Pancreas (tissue), 10 donors: ENCODE results near the gene GPR3. TPM values are rescaled to one million over a fixed set of nuclear protein-coding genes. Genes with fewer than 3 reads are reported as not detected.
A peak's percentile ranks its signal among the peaks of the same experiment; 100 is the strongest.

Experiments
- ATAC-seq, 4 donors: fragments of 200-7000 bp; cut with Tn5 transposase; one replicate each; pipeline versions ENCODE4 v1.8.0 to v1.9.1; 2020; ENCODE audit warnings: mild to moderate bottlenecking in 4 of 4, moderate library complexity in 4 of 4
- DNase-seq, 6 donors: peaks; one replicate each; pipeline ENCODE4 v3.0.0-alpha.2; 2020
- FAIRE-seq: peaks from 2 replicates; lab custom pipeline; 2012; peaks lifted over from hg19 to GRCh38; lab: Jason Lieb, UNC
- H3K27ac ChIP-seq, 4 donors: fragments of 200-600 bp; sonication (generic); 1 replicate in 3 of 4; 2 replicates in 1 of 4; pipeline versions ENCODE4 v1.5.0 to v1.8.0; 2020
- H3K27me3 ChIP-seq, 4 donors: fragments of 200-600 bp; one replicate each; pipeline ENCODE4 v1.8.0; 2021
- H3K36me3 ChIP-seq, 3 donors: fragments of 200-600 bp; sonication (generic) in 1 of 3; one replicate each; pipeline versions ENCODE4 v1.5.0 to v1.8.0; 2020 to 2021
- H3K4me1 ChIP-seq, 3 donors: fragments of 200-600 bp; one replicate each; pipeline ENCODE4 v1.8.0; 2021
- H3K4me3 ChIP-seq, 4 donors: fragments of 200-600 bp; sonication (generic) in 2 of 4; one replicate each; pipeline versions ENCODE4 v1.5.0 to v1.8.0; 2020 to 2021
- H3K9me3 ChIP-seq, 4 donors: fragments of 200-600 bp; one replicate each; pipeline ENCODE4 v1.8.0; 2021
- WGBS, 2 donors: extraction: QIAGEN DNeasy Blood & Tissue Kit; methylation state at CpG; one replicate each; pipeline ENCODE4 v1.1.7; 2013; 5-methylcytosine and 5-hydroxymethylcytosine counted together
- intact Hi-C, 3 donors: fragments of 100-400 bp; cut with DNase I; formaldehyde crosslinking; loops; one replicate each; pipeline versions ENCODE4 v1.11.1 to v1.14.2; 2022
- polyA plus RNA-seq, 2 donors: library from polyadenylated mRNA; stranded (reverse); fragments of 200-250 nt; gene quantifications; one replicate each; pipeline ENCODE4 v1.2.3, GENCODE V29; 2013
- total RNA-seq, 6 donors: library from RNA; stranded (reverse); fragmentation: NEBNext Ultra II Directional in 4 of 6; extraction: Animal tissue kit (Norgen Biotek cat#: 25700) in 4 of 6; gene quantifications; one replicate each; pipeline versions ENCODE4 v1.2.1 to v1.2.4, GENCODE V29; 2021 to 2023
- TF ChIP-seq, protein P1 (sequence below), 4 donors: fragments of 200-600 bp; sonication (generic) in 3 of 4; IDR thresholded peaks; one replicate each; pipeline versions ENCODE4 v1.5.0 to v1.8.0; 2021; ENCODE audit warnings: antibody characterized with exemption in 4 of 4
- donor health status: healthy with polysubstance abuse.
- donor health status: DM: no; HTN: no; CAD: no; lungs with moderate emphysema.
- donor health status: DM: no; HTN: no; CAD: no.
- donor health status: control.
- donor health status: control.
- donor health status: Bipolar disorder and iron deficiency.
- donor health status: DM: yes; HTN: yes; CAD: no.
- donor health status: DM: no; HTN: no; CAD: no.
- donor health status: DM: no; HTN: no; CAD: no.
- donor health status: DM: yes; HTN: yes; CAD: no.

GPR3 gene
- total and polyA plus RNA-seq, 8 donors = 0.09 to 0.52 (median 0.28) TPM; not detected in 3

DNA sequence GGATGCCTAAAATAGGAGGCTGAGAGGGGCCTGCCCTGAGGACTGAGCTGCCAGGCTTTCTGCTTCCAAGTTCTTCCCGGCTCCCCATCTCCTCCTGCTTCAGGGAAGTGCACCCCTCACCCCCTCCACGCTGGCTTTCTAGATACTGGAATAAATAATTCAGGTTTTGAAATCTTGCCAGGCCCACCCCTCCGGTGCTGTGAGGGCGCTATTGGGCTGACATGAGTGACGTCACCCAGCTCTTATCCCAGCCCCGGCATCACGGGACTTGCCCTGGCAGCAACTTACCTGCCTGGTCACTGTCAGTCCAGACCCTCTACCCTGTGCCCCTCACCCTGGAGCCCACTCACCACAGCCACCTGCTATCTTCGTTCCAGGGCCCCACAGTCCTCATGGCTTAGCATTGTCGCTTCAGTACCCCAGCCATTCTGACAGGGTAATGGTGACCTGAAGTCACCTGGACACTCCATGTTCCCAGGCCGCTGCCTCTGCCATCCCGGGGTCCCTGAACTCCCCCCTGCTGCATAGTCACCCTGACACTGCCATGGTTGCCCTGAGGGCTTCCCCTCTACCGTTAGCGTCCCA is 819 bp upstream of the GPR3 start:
- FAIRE-seq (no peak), DNase-seq (peak in 5 of 6 donors; percentile 39 to 78 (median 51)), ATAC-seq (peak; percentile 20 to 54 (median 42))
- peak overlapping the region in 1 of 4 donors; percentile 8 for H3K27ac ChIP-seq
- TF ChIP-seq, protein P1, sequence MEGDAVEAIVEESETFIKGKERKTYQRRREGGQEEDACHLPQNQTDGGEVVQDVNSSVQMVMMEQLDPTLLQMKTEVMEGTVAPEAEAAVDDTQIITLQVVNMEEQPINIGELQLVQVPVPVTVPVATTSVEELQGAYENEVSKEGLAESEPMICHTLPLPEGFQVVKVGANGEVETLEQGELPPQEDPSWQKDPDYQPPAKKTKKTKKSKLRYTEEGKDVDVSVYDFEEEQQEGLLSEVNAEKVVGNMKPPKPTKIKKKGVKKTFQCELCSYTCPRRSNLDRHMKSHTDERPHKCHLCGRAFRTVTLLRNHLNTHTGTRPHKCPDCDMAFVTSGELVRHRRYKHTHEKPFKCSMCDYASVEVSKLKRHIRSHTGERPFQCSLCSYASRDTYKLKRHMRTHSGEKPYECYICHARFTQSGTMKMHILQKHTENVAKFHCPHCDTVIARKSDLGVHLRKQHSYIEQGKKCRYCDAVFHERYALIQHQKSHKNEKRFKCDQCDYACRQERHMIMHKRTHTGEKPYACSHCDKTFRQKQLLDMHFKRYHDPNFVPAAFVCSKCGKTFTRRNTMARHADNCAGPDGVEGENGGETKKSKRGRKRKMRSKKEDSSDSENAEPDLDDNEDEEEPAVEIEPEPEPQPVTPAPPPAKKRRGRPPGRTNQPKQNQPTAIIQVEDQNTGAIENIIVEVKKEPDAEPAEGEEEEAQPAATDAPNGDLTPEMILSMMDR (IDR thresholded peaks at IDR 0.05) = no peak
- no peaks in the 10 kb centered on the region for H3K27me3 ChIP-seq
- intact Hi-C loops = loop anchor here (5.0 to 10.0 kb wide), 3 partner anchors 34 to 94 kb away; no protein-coding TSS in a partner anchor
- 5 to 7% methylated on average over 13 of the region's 13 CpGs for whole genome bisulfite sequencing, 2 donors
- no peaks in the 10 kb centered on the region for H3K9me3 ChIP-seq
- H3K4me3 ChIP-seq = peak overlapping the region in 2 of 4 donors; percentile 25 to 59
- H3K4me1 ChIP-seq = peaks cover 0 to 5% (median 4%) of the 10 kb centered on the region in 3 donors
- no peaks in the 10 kb centered on the region for H3K36me3 ChIP-seq

DNA sequence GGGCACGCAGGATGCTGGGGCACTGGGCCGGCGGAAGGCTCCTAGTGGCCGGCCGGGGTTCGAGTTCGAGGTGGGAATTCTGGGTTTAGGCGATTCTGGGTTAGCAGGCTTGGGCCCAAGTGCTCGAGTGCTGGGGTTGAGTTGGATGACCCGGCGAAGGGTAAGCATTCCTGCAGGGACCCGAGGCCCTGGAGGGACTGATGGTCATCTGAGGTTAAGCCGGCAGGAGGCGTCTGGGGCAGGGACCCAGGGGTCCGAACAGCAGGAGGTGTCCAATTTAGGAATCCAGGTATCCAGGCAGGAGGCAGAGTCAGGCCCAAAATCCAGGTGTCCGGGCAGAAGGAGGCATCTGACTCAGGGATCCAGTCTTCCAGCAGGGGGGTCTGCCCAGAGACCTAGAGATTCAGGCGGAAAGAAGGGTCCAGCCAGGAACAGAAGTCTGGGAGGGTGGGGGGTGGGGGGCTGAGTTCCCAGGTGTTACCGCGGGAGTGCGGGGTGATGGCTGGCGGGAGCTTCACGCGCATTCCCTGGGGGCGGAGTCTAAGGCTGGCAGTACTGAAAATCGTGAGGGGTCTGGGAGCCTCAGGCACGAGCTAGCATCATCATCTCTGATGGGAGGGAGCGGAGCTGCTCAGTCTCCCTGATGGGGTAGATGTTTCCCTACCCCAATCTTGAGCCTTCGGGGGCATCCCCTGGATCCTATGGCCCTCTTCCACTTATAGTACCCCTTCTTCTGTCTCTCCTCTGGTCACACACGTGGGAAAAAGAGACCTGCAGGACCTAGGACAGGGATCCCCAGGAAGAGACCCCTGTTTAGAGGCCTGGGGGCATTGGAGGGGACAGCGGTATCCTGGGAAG is 585 bp downstream of the GPR3 start:
- TF ChIP-seq, protein P1 (IDR thresholded peaks at IDR 0.05) = no peak
- peak overlapping the region; percentile 7 to 59 (median 18) for H3K4me3 ChIP-seq
- H3K4me1 ChIP-seq = peaks cover 0 to 5% (median 4%) of the 10 kb centered on the region in 3 donors
- FAIRE-seq = no peak
- no peak overlapping the region for H3K27ac ChIP-seq
- H3K36me3 ChIP-seq = no peaks in the 10 kb centered on the region
- no peaks in the 10 kb centered on the region for H3K9me3 ChIP-seq
- WGBS, 2 donors = 45 to 46% methylated on average over 30 of the region's 30 CpGs
- no peak for ATAC-seq
- peak in 1 of 6 donors; percentile 72 for DNase-seq
- intact Hi-C loops = loop anchor here (5.0 to 10.0 kb wide), 3 partner anchors 36 to 96 kb away; no protein-coding TSS in a partner anchor
- H3K27me3 ChIP-seq = no peaks in the 10 kb centered on the region

DNA sequence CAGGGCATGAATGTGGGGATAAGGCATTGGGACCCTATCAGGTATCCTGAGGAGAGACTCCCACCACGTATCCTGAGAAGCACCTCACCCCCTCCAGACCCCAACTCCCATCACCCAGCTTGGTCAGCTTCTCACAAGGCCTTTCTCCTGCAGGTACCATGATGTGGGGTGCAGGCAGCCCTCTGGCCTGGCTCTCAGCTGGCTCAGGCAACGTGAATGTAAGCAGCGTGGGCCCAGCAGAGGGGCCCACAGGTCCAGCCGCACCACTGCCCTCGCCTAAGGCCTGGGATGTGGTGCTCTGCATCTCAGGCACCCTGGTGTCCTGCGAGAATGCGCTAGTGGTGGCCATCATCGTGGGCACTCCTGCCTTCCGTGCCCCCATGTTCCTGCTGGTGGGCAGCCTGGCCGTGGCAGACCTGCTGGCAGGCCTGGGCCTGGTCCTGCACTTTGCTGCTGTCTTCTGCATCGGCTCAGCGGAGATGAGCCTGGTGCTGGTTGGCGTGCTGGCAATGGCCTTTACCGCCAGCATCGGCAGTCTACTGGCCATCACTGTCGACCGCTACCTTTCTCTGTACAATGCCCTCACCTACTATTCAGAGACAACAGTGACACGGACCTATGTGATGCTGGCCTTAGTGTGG is 1.3 kb downstream of the GPR3 start:
- WGBS, 2 donors = 92 to 96% methylated on average over 17 to 18 of the region's 18 CpGs
- Histone ChIP-seq H3K4me3 (no peak overlapping the region), H3K36me3 (no peaks in the 10 kb centered on the region), H3K4me1 (peaks cover 0 to 5% (median 4%) of the 10 kb centered on the region in 3 donors), H3K9me3 (no peaks in the 10 kb centered on the region), H3K27me3 (no peaks in the 10 kb centered on the region), H3K27ac (no peak overlapping the region)
- no peak for ATAC-seq
- FAIRE-seq = no peak
- TF ChIP-seq, protein P1 (IDR thresholded peaks at IDR 0.05) = no peak
- peak in 2 of 6 donors; percentile 48 to 73 for DNase-seq
- intact Hi-C loops = loop anchor here (2.0 to 10.0 kb wide), 4 partner anchors 36 to 96 kb away; no protein-coding TSS in a partner anchor

DNA sequence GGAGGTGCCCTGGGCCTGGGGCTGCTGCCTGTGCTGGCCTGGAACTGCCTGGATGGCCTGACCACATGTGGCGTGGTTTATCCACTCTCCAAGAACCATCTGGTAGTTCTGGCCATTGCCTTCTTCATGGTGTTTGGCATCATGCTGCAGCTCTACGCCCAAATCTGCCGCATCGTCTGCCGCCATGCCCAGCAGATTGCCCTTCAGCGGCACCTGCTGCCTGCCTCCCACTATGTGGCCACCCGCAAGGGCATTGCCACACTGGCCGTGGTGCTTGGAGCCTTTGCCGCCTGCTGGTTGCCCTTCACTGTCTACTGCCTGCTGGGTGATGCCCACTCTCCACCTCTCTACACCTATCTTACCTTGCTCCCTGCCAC is 1.8 kb downstream of the GPR3 start:
- intact Hi-C loops = loop anchor here (2.0 to 10.0 kb wide), 4 partner anchors 37 to 97 kb away; no protein-coding TSS in a partner anchor
- no peaks in the 10 kb centered on the region for H3K27me3 ChIP-seq
- no peaks in the 10 kb centered on the region for H3K9me3 ChIP-seq
- DNase-seq = peak in 2 of 6 donors; percentile 43 to 49
- ATAC-seq = no peak
- 93 to 95% methylated on average over 9 of the region's 9 CpGs for WGBS, 2 donors
- FAIRE-seq = no peak
- H3K4me1 ChIP-seq = peaks cover 0 to 5% (median 4%) of the 10 kb centered on the region in 3 donors
- H3K36me3 ChIP-seq = no peaks in the 10 kb centered on the region
- H3K4me3 ChIP-seq = no peak overlapping the region
- TF ChIP-seq, protein P1 (IDR thresholded peaks at IDR 0.05) = no peak
- H3K27ac ChIP-seq = no peak overlapping the region
